ENCODE measurements around the gene ZSCAN30.

The ZSCAN30 gene

DNA sequence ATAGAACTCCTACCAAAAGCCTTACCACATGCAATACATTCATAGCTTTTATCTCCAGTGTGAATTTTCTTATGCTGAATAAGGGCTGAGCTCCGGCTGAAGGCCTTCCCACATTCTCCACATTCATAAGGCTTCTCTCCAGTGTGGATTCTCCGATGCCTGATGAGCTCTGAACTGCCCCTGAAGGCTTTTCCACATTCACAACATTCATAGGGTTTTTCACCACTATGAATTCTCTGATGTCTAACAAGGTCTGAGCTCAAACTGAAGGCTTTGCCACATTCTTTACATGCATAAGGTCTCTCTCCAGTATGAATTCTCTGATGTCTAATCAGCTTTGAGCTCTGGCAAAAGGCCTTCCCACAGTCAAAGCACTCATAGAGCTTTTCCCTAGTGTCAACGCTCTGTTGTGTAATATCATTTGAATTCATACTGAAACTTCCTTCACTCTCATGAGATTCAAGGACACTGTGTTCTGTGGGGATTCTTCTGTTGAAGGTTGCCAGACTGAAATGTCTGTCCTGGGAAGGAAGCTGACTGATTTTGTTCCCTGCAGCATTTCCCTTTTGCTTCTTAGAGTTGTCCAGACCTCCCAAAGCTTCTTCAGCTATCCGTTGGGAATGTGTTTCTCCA lies 36.3 kb downstream of the ZSCAN30 start:
- Histone ChIP-seq H3K4me3 (ENCODE audit: low read length) (no peak overlapping the region), H3K36me3 (ENCODE audit: control insufficient read depth, insufficient read depth, low read length) (peaks cover 4% of the 10 kb centered on the region; the same call in 1 of the 2 replicates), H3K27ac (ENCODE audit: low read length) (no peak overlapping the region), H3K27me3 (ENCODE audit: control insufficient read depth, insufficient read depth, low read length) (no peaks in the 10 kb centered on the region), H3K9me3 (ENCODE audit: control insufficient read depth, insufficient read depth, low read length) (no peaks in the 10 kb centered on the region), H3K4me1 (ENCODE audit: control insufficient read depth, insufficient read depth, low read length) (no peaks in the 10 kb centered on the region)
- no CpG with 5 or more reads among the region's 4 CpGs for WGBS (ENCODE audit: insufficient coverage, insufficient read length)
- DNase-seq (ENCODE audit: low read depth, low spot score): no peak

DNA sequence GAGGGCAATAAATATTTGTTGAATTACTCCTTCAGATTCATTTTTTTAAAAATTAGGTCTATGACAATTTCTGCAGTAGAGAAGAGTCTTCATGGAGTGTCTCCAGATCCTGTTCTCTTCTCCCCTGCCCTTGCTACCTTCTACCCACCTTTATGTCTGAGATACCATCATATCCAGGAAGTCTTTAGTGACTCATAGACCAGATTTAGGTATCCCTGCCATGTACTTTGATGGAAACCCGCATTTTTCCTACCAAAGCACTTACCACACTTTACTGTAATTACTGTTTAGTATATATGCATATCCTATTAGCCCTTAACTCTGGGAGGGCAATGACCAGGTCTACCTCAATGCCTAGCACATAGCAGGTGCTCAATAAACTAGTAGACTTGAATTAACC lies 37.6 kb downstream of the ZSCAN30 start:
- Histone ChIP-seq H3K36me3 (ENCODE audit: control insufficient read depth, insufficient read depth, low read length) (peaks cover 11% of the 10 kb centered on the region; the same call in 1 of the 2 replicates), H3K27ac (ENCODE audit: low read length) (no peak overlapping the region), H3K9me3 (ENCODE audit: control insufficient read depth, insufficient read depth, low read length) (no peaks in the 10 kb centered on the region), H3K4me3 (ENCODE audit: low read length) (no peak overlapping the region), H3K4me1 (ENCODE audit: control insufficient read depth, insufficient read depth, low read length) (no peaks in the 10 kb centered on the region), H3K27me3 (ENCODE audit: control insufficient read depth, insufficient read depth, low read length) (no peaks in the 10 kb centered on the region)
- WGBS (ENCODE audit: insufficient coverage, insufficient read length): no CpG with 5 or more reads among the region's 1 CpG
- DNase-seq (ENCODE audit: low read depth, low spot score): no peak

DNA sequence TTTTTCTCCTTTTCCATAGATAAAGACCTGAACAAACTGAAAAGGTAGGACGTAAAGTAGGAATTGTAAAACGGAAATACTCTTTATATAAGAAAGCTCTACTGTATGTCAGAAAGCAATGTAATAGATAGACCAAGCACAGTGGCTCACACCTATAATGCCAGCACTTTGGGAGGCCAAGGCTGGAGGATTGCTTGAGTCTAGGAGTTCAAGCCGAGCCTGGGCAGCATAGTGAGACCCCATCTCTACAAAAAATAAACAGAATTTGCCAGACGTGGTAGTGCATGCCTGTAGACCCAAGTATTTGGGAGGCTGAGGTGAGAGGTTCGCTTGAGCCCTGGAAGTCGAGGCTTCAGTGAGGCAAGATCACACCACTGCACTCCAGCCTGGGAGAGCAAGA lies 41.6 kb downstream of the ZSCAN30 start:
- Histone ChIP-seq H3K4me3 (ENCODE audit: low read length) (no peak overlapping the region), H3K27ac (ENCODE audit: low read length) (no peak overlapping the region), H3K9me3 (ENCODE audit: control insufficient read depth, insufficient read depth, low read length) (no peaks in the 10 kb centered on the region), H3K36me3 (ENCODE audit: control insufficient read depth, insufficient read depth, low read length) (peaks cover 29% of the 10 kb centered on the region), H3K27me3 (ENCODE audit: control insufficient read depth, insufficient read depth, low read length) (no peaks in the 10 kb centered on the region), H3K4me1 (ENCODE audit: control insufficient read depth, insufficient read depth, low read length) (no peaks in the 10 kb centered on the region)
- DNase-seq (ENCODE audit: low read depth, low spot score): no peak
- WGBS (ENCODE audit: insufficient coverage, insufficient read length): no CpG with 5 or more reads among the region's 6 CpGs

DNA sequence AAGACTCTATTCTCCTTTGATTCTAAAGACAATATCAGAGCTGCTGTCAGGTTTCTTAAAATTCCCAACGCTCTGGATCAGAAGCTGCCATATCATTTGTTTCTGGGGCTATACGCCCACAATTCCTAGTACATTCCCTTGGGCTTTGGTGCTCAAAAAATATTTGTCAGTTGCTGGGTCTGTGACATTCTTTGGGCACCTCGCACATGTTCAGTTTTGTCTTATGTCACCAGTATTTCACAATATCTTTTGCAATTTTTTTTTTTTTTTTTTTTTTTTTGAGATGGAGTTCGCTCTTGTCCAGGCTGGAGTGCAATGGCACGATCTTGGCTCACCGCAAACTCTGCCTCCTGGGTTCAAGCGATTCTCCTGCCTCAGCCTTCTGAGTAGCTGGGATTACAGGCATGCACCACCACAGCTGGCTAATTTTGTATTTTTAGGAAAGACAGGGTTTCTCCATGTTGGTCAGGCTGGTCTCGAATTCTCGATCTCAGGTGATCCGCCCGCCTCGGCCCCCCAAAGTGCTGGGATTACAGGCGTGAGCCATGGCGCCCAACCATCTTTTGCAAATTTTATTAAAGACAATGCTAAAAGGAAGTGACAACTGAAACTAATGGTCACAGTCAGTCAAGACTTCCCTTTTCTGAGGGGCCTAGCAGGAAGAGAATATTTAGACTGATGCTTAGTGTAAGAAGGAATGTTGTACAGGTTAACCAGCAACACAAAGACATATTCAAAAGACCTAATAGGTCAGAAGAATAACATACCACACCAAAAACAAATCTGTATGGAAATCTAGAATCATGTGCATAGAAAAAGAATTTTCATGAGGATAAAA lies 42.4 kb downstream of the ZSCAN30 start:
- Histone ChIP-seq H3K9me3 (ENCODE audit: control insufficient read depth, insufficient read depth, low read length) (no peaks in the 10 kb centered on the region), H3K36me3 (ENCODE audit: control insufficient read depth, insufficient read depth, low read length) (peaks cover 30% of the 10 kb centered on the region), H3K27ac (ENCODE audit: low read length) (no peak overlapping the region), H3K4me1 (ENCODE audit: control insufficient read depth, insufficient read depth, low read length) (no peaks in the 10 kb centered on the region), H3K4me3 (ENCODE audit: low read length) (no peak overlapping the region), H3K27me3 (ENCODE audit: control insufficient read depth, insufficient read depth, low read length) (no peaks in the 10 kb centered on the region)
- WGBS (ENCODE audit: insufficient coverage, insufficient read length): no CpG with 5 or more reads among the region's 14 CpGs
- no peak for DNase-seq (ENCODE audit: low read depth, low spot score)

DNA sequence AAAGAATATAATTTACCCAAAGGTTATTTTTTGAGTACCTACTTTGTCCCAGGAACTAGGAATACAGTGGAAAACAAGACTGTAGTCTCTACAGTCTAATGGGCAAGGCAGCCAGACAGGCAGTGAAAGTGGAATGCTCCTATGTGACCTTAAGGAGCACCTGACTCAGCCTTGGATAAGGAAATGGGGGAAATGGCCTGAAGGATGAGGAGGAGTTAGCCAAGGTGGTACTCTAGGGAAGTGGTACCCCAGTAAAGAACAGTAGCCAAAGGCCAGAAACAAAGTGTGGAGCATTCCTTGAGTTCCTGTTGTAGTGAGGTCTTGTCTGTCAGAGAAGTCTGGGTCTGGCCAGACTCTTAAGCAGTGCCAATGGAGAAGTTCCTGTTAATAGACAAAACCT lies 43.2 kb downstream of the ZSCAN30 start:
- no peaks in the 10 kb centered on the region for H3K27me3 ChIP-seq (ENCODE audit: control insufficient read depth, insufficient read depth, low read length)
- no peak for DNase-seq (ENCODE audit: low read depth, low spot score)
- H3K9me3 ChIP-seq (ENCODE audit: control insufficient read depth, insufficient read depth, low read length): no peaks in the 10 kb centered on the region
- H3K4me1 ChIP-seq (ENCODE audit: control insufficient read depth, insufficient read depth, low read length): no peaks in the 10 kb centered on the region
- H3K27ac ChIP-seq (ENCODE audit: low read length): no peak overlapping the region
- H3K36me3 ChIP-seq (ENCODE audit: control insufficient read depth, insufficient read depth, low read length): peaks cover 33% of the 10 kb centered on the region
- H3K4me3 ChIP-seq (ENCODE audit: low read length): no peak overlapping the region

DNA sequence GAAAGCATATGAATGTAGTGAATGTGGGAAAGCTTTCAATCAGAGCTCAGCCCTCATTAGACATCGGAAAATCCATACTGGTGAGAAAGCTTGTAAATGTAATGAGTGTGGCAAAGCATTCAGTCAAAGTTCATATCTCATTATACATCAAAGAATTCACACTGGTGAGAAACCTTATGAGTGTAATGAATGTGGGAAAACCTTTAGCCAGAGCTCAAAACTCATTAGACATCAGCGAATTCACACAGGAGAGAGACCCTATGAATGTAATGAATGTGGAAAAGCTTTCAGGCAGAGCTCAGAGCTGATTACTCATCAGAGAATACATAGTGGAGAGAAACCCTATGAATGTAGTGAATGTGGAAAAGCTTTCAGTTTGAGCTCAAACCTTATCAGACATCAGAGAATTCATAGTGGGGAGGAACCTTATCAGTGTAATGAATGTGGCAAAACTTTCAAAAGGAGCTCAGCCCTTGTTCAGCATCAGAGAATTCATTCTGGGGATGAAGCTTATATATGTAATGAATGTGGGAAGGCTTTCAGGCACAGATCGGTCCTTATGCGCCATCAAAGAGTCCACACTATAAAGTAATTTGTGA lies 44.2 kb downstream of the ZSCAN30 start:
- Histone ChIP-seq H3K36me3 (ENCODE audit: control insufficient read depth, insufficient read depth, low read length) (peaks cover 33% of the 10 kb centered on the region), H3K27me3 (ENCODE audit: control insufficient read depth, insufficient read depth, low read length) (no peaks in the 10 kb centered on the region), H3K4me3 (ENCODE audit: low read length) (no peak overlapping the region), H3K4me1 (ENCODE audit: control insufficient read depth, insufficient read depth, low read length) (no peaks in the 10 kb centered on the region), H3K9me3 (ENCODE audit: control insufficient read depth, insufficient read depth, low read length) (no peaks in the 10 kb centered on the region), H3K27ac (ENCODE audit: low read length) (no peak overlapping the region)
- no peak for DNase-seq (ENCODE audit: low read depth, low spot score)
- no CpG with 5 or more reads among the region's 4 CpGs for WGBS (ENCODE audit: insufficient coverage, insufficient read length)

DNA sequence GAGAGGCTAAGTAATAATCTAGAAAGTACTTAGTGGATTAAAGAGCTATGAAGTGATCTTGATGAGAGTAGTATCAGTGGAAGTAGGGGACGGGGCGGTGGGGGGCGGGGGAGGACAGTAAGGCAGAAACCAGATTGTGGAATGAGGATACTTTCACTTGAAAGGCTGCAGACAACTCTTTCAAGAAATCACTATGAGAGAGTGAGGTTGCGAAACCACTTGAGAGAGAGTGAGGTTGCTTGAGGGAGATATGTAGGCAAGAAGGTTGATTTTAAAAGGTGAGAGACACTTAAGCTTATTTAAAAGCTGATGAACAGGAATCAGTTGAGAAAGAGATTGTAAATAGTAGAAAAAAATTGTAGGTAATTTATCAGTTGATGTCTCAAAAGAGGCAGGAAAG lies 45.4 kb downstream of the ZSCAN30 start:
- H3K36me3 ChIP-seq (ENCODE audit: control insufficient read depth, insufficient read depth, low read length): peaks cover 33% of the 10 kb centered on the region
- no peaks in the 10 kb centered on the region for H3K9me3 ChIP-seq (ENCODE audit: control insufficient read depth, insufficient read depth, low read length)
- WGBS (ENCODE audit: insufficient coverage, insufficient read length): no CpG with 5 or more reads among the region's 4 CpGs
- no peaks in the 10 kb centered on the region for H3K4me1 ChIP-seq (ENCODE audit: control insufficient read depth, insufficient read depth, low read length)
- H3K27me3 ChIP-seq (ENCODE audit: control insufficient read depth, insufficient read depth, low read length): no peaks in the 10 kb centered on the region
- DNase-seq (ENCODE audit: low read depth, low spot score): no peak
- no peak overlapping the region for H3K27ac ChIP-seq (ENCODE audit: low read length)
- no peak overlapping the region for H3K4me3 ChIP-seq (ENCODE audit: low read length)

DNA sequence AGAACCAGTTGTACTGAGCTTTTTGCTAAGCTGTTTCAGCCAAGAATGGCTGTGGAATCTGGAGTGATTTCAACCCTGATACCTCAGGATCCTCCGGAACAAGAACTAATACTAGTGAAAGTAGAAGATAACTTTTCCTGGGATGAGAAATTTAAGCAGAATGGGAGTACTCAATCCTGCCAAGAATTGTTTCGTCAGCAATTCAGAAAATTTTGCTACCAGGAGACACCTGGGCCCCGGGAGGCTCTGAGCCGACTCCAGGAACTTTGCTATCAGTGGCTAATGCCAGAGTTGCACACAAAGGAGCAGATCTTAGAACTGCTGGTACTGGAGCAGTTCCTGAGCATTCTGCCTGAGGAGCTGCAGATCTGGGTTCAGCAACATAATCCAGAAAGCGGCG lies 47.6 kb downstream of the ZSCAN30 start:
- H3K9me3 ChIP-seq (ENCODE audit: control insufficient read depth, insufficient read depth, low read length): no peaks in the 10 kb centered on the region
- H3K27ac ChIP-seq (ENCODE audit: low read length): no peak overlapping the region
- DNase-seq (ENCODE audit: low read depth, low spot score): no peak
- no peaks in the 10 kb centered on the region for H3K4me1 ChIP-seq (ENCODE audit: control insufficient read depth, insufficient read depth, low read length)
- H3K27me3 ChIP-seq (ENCODE audit: control insufficient read depth, insufficient read depth, low read length): no peaks in the 10 kb centered on the region
- no CpG with 5 or more reads among the region's 6 CpGs for WGBS (ENCODE audit: insufficient coverage, insufficient read length)
- H3K4me3 ChIP-seq (ENCODE audit: low read length): no peak overlapping the region
- peaks cover 23% of the 10 kb centered on the region for H3K36me3 ChIP-seq (ENCODE audit: control insufficient read depth, insufficient read depth, low read length)

DNA sequence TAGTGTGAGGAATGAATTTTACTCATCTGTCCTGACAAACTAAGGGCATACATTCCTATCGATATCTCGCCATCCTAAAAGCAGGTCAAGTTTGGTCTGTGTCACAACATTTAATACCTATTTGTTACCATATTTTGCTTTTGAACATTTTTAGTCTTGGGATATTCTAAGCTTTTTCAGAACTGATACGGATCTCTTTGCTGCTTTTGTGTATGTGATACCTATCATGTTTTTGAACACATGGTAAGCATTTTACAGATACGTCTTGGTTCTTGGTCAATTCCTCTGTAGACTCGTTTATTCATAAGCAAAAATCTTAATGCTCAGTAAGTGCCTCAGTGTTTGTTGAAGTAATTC lies 48.6 kb downstream of the ZSCAN30 start:
- peaks cover 14% of the 10 kb centered on the region for H3K36me3 ChIP-seq (ENCODE audit: control insufficient read depth, insufficient read depth, low read length)
- no peak overlapping the region for H3K27ac ChIP-seq (ENCODE audit: low read length)
- DNase-seq (ENCODE audit: low read depth, low spot score): no peak
- no peaks in the 10 kb centered on the region for H3K4me1 ChIP-seq (ENCODE audit: control insufficient read depth, insufficient read depth, low read length)
- H3K4me3 ChIP-seq (ENCODE audit: low read length): peak overlapping the region; percentile 80
- H3K9me3 ChIP-seq (ENCODE audit: control insufficient read depth, insufficient read depth, low read length): no peaks in the 10 kb centered on the region
- WGBS (ENCODE audit: insufficient coverage, insufficient read length): no CpG with 5 or more reads among the region's 5 CpGs
- H3K27me3 ChIP-seq (ENCODE audit: control insufficient read depth, insufficient read depth, low read length): no peaks in the 10 kb centered on the region

DNA sequence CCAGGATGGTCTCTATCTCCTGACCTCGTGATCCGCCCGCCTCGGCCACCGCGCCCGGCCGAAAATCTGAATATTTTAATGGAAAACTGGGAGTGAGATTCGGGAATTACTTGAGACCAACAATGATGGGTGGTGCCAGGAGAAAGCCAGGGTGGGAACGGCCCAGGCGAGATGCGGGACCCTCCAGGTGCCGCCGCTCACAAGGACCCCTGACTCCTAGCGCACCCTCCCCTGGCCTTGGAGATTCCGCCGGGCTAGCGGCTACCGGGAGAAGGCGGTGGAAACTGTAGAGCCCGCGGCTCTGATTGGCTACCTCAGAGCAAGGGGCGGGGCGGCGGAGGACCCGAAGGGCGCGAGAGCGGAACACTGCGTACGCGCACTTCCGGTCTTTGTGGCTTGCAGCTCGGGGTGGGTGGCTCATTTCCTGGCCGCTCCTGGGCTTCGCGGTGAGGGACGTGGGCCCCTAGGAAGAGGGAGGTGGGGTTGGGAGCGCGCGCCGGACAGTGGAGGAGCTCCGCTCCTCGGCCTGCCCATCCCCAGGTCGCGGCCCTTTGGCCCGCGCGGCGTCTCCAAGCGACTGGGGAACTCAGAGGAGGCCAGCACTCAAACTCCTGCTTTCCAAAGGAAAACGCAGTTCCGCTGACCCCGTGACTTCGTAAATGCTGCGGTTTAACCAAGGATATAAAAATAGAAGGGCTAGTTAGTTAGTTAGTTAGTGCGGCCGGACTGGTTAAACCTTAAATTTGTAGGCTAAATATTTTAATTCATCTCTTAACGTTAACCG lies 49.2 kb downstream of the ZSCAN30 start, which contains the start of gene ZNF397:
ZNF397 (plus strand) TSS at position 371 of the 784 bp plus-strand sequence. CDS start 1,437 bp downstream, outside the sequence.
- no peaks in the 10 kb centered on the region for H3K4me1 ChIP-seq (ENCODE audit: control insufficient read depth, insufficient read depth, low read length)
- WGBS (ENCODE audit: insufficient coverage, insufficient read length): no CpG with 5 or more reads among the region's 60 CpGs

More for the DNA sequence above, 49.2 kb downstream of the ZSCAN30 start, which contains the start of gene ZNF397:
- no peaks in the 10 kb centered on the region for H3K9me3 ChIP-seq (ENCODE audit: control insufficient read depth, insufficient read depth, low read length)
- H3K36me3 ChIP-seq (ENCODE audit: control insufficient read depth, insufficient read depth, low read length): peaks cover 13% of the 10 kb centered on the region; the same call in 1 of the 2 replicates
- H3K4me3 ChIP-seq (ENCODE audit: low read length): peak within 1 kb of the TSS; percentile 80
- peak; percentile 87 for DNase-seq (ENCODE audit: low read depth, low spot score)
- H3K27ac ChIP-seq (ENCODE audit: low read length): no peak within 1 kb of the TSS
- H3K27me3 ChIP-seq (ENCODE audit: control insufficient read depth, insufficient read depth, low read length): no peaks in the 10 kb centered on the region
